SK-N-SH (cell line): Measurements from ENCODE around the gene DIP2A. TPM values are rescaled to one million over a fixed set of nuclear protein-coding genes. Genes with fewer than 3 reads are reported as not detected.

Experiments
- CTCF ChIA-PET: fragments of 300-600, 350-600 bp; formaldehyde crosslinking; extraction: SDS; loops from one replicate; lab custom pipeline; 2021; lab: Yijun Ruan, JAX
- POLR2A ChIA-PET: fragments of 350-600 bp; sonication (Branson Sonifier 250); formaldehyde crosslinking; extraction: SDS; loops from one replicate; lab custom pipeline; 2020; ENCODE audit warnings: antibody characterized with exemption, inconsistent platforms; lab: Yijun Ruan, JAX
- DNase-seq: peaks from one replicate; pipeline ENCODE4 v3.0.0; 2012
- H2AFZ ChIP-seq: fragments of 200-600 bp; sonication (generic); 2 replicates; pipeline ENCODE4 v1.8.1; 2016; ENCODE audit warnings: antibody characterized with exemption, mild to moderate bottlenecking, low read depth
- H3F3A ChIP-seq: fragments of 200-600 bp; sonication (generic); replicated peaks from 2 replicates; pipeline ENCODE3; 2016; ENCODE audit warnings: antibody characterized with exemption, mild to moderate bottlenecking; ENCODE audit not compliant: insufficient read depth
- H3K27ac ChIP-seq, 2 experiments: fragments of 200-500 bp in 1 of 2; fragments of 200-600 bp in 1 of 2; sonication (Bioruptor generic) in 1 of 2; sonication (generic), shearing (Covaris generic) in 1 of 2; 2 replicates each; pipeline versions ENCODE4 v1.5.1 to v1.6.1; 2014 to 2016; ENCODE audit warnings: low read depth in 2 of 2, inconsistent platforms in 1 of 2, low read length in 1 of 2, mild to moderate bottlenecking in 1 of 2, mixed read lengths in 1 of 2
- H3K27me3 ChIP-seq: fragments of 200-600 bp; sonication (generic), shearing (Covaris generic); 2 replicates; pipeline ENCODE4 v1.6.1; 2016; ENCODE audit warnings: mixed run types; ENCODE audit not compliant: insufficient read depth
- H3K36me3 ChIP-seq, 2 experiments: fragments of 200-500 bp in 1 of 2; fragments of 200-600 bp in 1 of 2; sonication (Bioruptor generic) in 1 of 2; sonication (generic) in 1 of 2; replicated peaks in 1 of 2; 2 replicates each; pipeline versions ENCODE3 to v1.5.1; 2014 to 2016; ENCODE audit warnings: low read length in 1 of 2, mild to moderate bottlenecking in 1 of 2; ENCODE audit not compliant: insufficient read depth in 2 of 2, control insufficient read depth in 1 of 2
- H3K4me1 ChIP-seq, 2 experiments: fragments of 200-500 bp in 1 of 2; fragments of 200-600 bp in 1 of 2; sonication (Bioruptor generic) in 1 of 2; sonication (generic), shearing (Covaris generic) in 1 of 2; 2 replicates each; pipeline versions ENCODE4 v1.5.1 to v1.6.1; 2014 to 2016; ENCODE audit warnings: low read depth in 1 of 2, low read length in 1 of 2, mixed run types in 1 of 2; ENCODE audit not compliant: insufficient read depth in 2 of 2, control insufficient read depth in 1 of 2
- H3K4me2 ChIP-seq: fragments of 200-600 bp; sonication (generic), shearing (Covaris generic); 2 replicates; pipeline ENCODE4 v1.6.1; 2017; ENCODE audit warnings: mixed run types
- H3K4me3 ChIP-seq, 2 experiments: fragments of 200-500 bp in 1 of 2; fragments of 200-600 bp in 1 of 2; sonication (Bioruptor generic) in 1 of 2; sonication (generic), shearing (Covaris generic) in 1 of 2; 2 replicates each; pipeline versions ENCODE4 v1.5.1 to v1.8.1; 2014 to 2016; ENCODE audit warnings: low read depth in 2 of 2, inconsistent platforms in 1 of 2, low read length in 1 of 2, mild to moderate bottlenecking in 1 of 2, mixed read lengths in 1 of 2, moderate library complexity in 1 of 2
- H3K79me2 ChIP-seq: fragments of 200-600 bp; sonication (generic); 2 replicates; pipeline ENCODE4 v1.8.1; 2017; ENCODE audit warnings: mild to moderate bottlenecking; ENCODE audit not compliant: insufficient read depth
- H3K9ac ChIP-seq: fragments of 200-600 bp; sonication (generic); 2 replicates; pipeline ENCODE4 v1.6.1; 2017; ENCODE audit warnings: mixed run types
- H3K9me2 ChIP-seq: fragments of 200-600 bp; sonication (generic); 2 replicates; pipeline ENCODE4 v1.6.1; 2017; ENCODE audit warnings: mixed run types
- H3K9me3 ChIP-seq: fragments of 200-600 bp; sonication (generic); 2 replicates; pipeline ENCODE4 v1.6.1; 2017; ENCODE audit warnings: mixed run types, mild to moderate bottlenecking, moderate library complexity
- H4K20me1 ChIP-seq: fragments of 200-600 bp; sonication (generic); 2 replicates; pipeline ENCODE4 v1.6.1; 2017; ENCODE audit warnings: mild to moderate bottlenecking, mixed run types; ENCODE audit not compliant: insufficient read depth
- ELF1 ChIP-seq: IDR thresholded peaks from 2 replicates; pipeline ENCODE4 v1.4.0; 2012
- EZH2phosphoT487 ChIP-seq: fragments of 200-600 bp; sonication (generic); IDR thresholded peaks from 2 replicates; pipeline ENCODE4 v1.6.1; 2017; ENCODE audit warnings: low read depth, mixed run types, mild to moderate bottlenecking, antibody characterized with exemption, moderate library complexity, borderline replicate concordance
- GABPA ChIP-seq: IDR thresholded peaks from 2 replicates; pipeline ENCODE4 v1.4.0; 2012; ENCODE audit warnings: low read depth, mild to moderate bottlenecking
- GATA2 ChIP-seq: sonication (generic); formaldehyde crosslinking; IDR thresholded peaks from 2 replicates; pipeline ENCODE4 v1.5.0; 2020; ENCODE audit warnings: mild to moderate bottlenecking, missing genetic modification reagents
- JUND ChIP-seq: IDR thresholded peaks from 2 replicates; pipeline ENCODE4 v1.4.0; 2012
- MAX ChIP-seq: IDR thresholded peaks from 2 replicates; pipeline ENCODE4 v1.4.0; 2012; ENCODE audit warnings: low read depth
- NFIC ChIP-seq: IDR thresholded peaks from 2 replicates; pipeline ENCODE4 v1.4.0; 2012; ENCODE audit warnings: borderline replicate concordance
- NRF1 ChIP-seq: IDR thresholded peaks from 2 replicates; pipeline ENCODE4 v1.6.1; 2012; ENCODE audit warnings: low read depth, mild to moderate bottlenecking, low read length
- PBX3 ChIP-seq: IDR thresholded peaks from 2 replicates; pipeline ENCODE4; 2012
- RAD21 ChIP-seq: IDR thresholded peaks from 2 replicates; pipeline ENCODE4 v1.6.1; 2012; ENCODE audit warnings: mild to moderate bottlenecking, low read length
- REST ChIP-seq: IDR thresholded peaks from 2 replicates; pipeline ENCODE4 v1.6.1; 2012; ENCODE audit warnings: mild to moderate bottlenecking, low read depth, low read length, moderate library complexity
- RFX5 ChIP-seq: IDR thresholded peaks from 2 replicates; pipeline ENCODE4 v1.6.1; 2012; ENCODE audit warnings: mild to moderate bottlenecking, improper control_type of control experiment, low read length
- SMC3 ChIP-seq: IDR thresholded peaks from 2 replicates; pipeline ENCODE4 v1.6.1; 2012; ENCODE audit warnings: low read depth, low read length, improper control_type of control experiment
- TEAD4 ChIP-seq: IDR thresholded peaks from 2 replicates; pipeline ENCODE4 v1.4.0; 2012; ENCODE audit warnings: mild to moderate bottlenecking, borderline replicate concordance; ENCODE audit not compliant: insufficient read depth
- USF1 ChIP-seq: IDR thresholded peaks from 2 replicates; pipeline ENCODE4 v1.4.0; 2012; ENCODE audit warnings: low read depth, borderline replicate concordance
- ZBTB33 ChIP-seq: IDR thresholded peaks from 2 replicates; pipeline ENCODE4 v1.4.0; 2012; ENCODE audit warnings: low read depth, borderline replicate concordance
- WGBS: methylation state at CpG from one replicate; pipeline ENCODE4 v1.1.6; 2017; ENCODE audit warnings: low lambda C conversion rate; 5-methylcytosine and 5-hydroxymethylcytosine counted together
- polyA plus RNA-seq, 3 experiments: library from polyadenylated mRNA; depleted of rRNA; stranded (reverse); fragments of >200 nt; gene quantifications; 2 replicates each; pipeline ENCODE4 v1.2.3, GENCODE V29; 2012

Gene DIP2A
- polyA plus RNA-seq, 1 of the 3 experiments (the other 2 are of a cell fraction): 26.9 TPM

- no peak overlapping the region for H3K4me3 ChIP-seq
- H3K9ac ChIP-seq: no peak overlapping the region
- no peaks in the 10 kb centered on the region for H3F3A ChIP-seq
- H3K4me2 ChIP-seq: no peak overlapping the region
- no peaks in the 10 kb centered on the region for H3K79me2 ChIP-seq
- H3K27ac ChIP-seq: no peak overlapping the region
- H3K9me2 ChIP-seq: no peaks in the 10 kb centered on the region
- no peak for TF ChIP-seq SMC3
- H3K27me3 ChIP-seq: no peaks in the 10 kb centered on the region
- no peak overlapping the region for H2AFZ ChIP-seq
- H3K9me3 ChIP-seq: no peaks in the 10 kb centered on the region
- POLR2A ChIA-PET: no interaction called here
- 97% methylated on average over 14 of the region's 15 CpGs for WGBS
- no peaks in the 10 kb centered on the region for H3K4me1 ChIP-seq
- no peak for DNase-seq
- CTCF ChIA-PET: interaction anchor here (1.2 kb wide), 1 partner anchor 25 kb away, joined by 3 read pairs; no protein-coding TSS in a partner anchor
- H3K36me3 ChIP-seq: peaks cover 39 to 78% of the 10 kb centered on the region in 2 experiments
- no peaks in the 10 kb centered on the region for H4K20me1 ChIP-seq
These were observed 88.1 kb downstream of the DIP2A start for GRCh38 chr21:46546799-46547198.

DNA sequence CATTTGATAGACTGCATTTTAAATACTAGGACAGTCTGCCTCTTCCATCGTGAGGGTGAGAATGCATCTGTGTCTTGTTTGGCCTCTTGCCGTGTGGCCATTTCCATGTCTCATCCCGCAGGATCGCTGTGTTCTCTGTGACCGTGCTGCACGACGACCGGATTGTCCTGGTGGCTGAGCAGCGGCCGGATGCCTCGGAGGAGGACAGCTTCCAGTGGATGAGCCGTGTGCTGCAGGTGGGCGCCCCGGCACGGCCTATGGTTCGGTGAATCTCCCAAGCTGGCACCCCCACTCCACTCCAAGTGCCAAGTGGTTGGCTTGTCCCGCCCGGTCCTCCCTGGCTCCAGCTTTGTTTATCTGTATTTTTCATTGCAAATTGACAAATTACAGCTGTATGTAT lies 91.0 kb downstream of the DIP2A start:
- no peak overlapping the region for H3K4me2 ChIP-seq
- H3K27me3 ChIP-seq: no peaks in the 10 kb centered on the region
- no peak overlapping the region for H3K4me3 ChIP-seq
- H2AFZ ChIP-seq: no peak overlapping the region
- H3F3A ChIP-seq: no peaks in the 10 kb centered on the region
- H4K20me1 ChIP-seq: no peaks in the 10 kb centered on the region
- TF ChIP-seq RAD21 (no peak), EZH2phosphoT487 (no peak), REST (no peak), ZBTB33 (no peak), JUND (no peak), PBX3 (no peak), NFIC (no peak), GATA2 (no peak), RFX5 (no peak), TEAD4 (no peak), GABPA (no peak), MAX (no peak), USF1 (no peak), ELF1 (no peak), NRF1 (no peak)
- H3K79me2 ChIP-seq: no peaks in the 10 kb centered on the region
- ChIA-PET POLR2A (no interaction called here), CTCF (no interaction called here)
- no peak overlapping the region for H3K9ac ChIP-seq
- no peaks in the 10 kb centered on the region for H3K9me3 ChIP-seq
- no peak for DNase-seq
- no peaks in the 10 kb centered on the region for H3K4me1 ChIP-seq
- WGBS: over 99% methylated on average over 10 of the region's 18 CpGs
- peaks cover 39 to 60% of the 10 kb centered on the region in 2 experiments for H3K36me3 ChIP-seq
- H3K9me2 ChIP-seq: no peaks in the 10 kb centered on the region
- no peak overlapping the region for H3K27ac ChIP-seq
